ENCODE results near the gene CD300LG.

DNA sequence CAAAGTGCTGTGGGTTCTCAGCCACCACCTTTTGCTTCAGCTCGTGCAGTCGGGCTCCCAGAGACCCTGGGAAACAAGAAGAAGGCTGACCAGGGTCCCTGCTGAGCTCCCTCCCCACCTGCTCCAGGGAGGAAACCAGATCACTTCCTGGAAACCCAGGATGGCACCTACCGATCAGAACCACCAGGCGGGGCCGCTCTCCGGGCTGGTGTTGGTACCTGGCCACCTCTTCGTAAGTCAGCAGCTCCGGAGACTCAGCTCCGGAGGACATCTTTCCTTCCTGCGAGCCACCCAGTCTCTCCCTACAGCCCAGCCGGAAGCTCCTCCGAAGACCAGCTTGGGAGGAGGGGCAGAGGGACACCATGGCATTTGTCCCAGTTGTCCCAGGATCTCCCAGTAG, 33.0 kb upstream of the CD300LG start:
- no peak for TF ChIP-seq GATA2 (IDR thresholded peaks at IDR 0.05; ENCODE audit: low read depth, low read length)
- no peak for TF ChIP-seq GATA3 (IDR thresholded peaks at IDR 0.05; ENCODE audit: low read depth, low read length)

Data from SH-SY5Y (cell line).